PC-3 (cell line): Measurements from ENCODE around the gene MAG.

Experiments
- EZH2 ChIP-seq: fragments of 300-600 bp; sonication (generic); IDR thresholded peaks from one replicate; pipeline ENCODE4 v1.6.1; 2017; ENCODE audit warnings: antibody characterized with exemption, mild to moderate bottlenecking, low read length; ENCODE audit not compliant: unreplicated experiment
- EZH2phosphoT487 ChIP-seq: fragments of 300-600 bp; sonication (generic); IDR thresholded peaks from 2 replicates; pipeline ENCODE4 v1.6.1; 2018; ENCODE audit warnings: mild to moderate bottlenecking, antibody characterized with exemption, low read length, borderline replicate concordance
- TF ChIP-seq, protein P1 (sequence below): fragments of 300-600 bp; sonication (generic); conservative IDR thresholded peaks from 2 replicates; pipeline ENCODE4 v1.5.1; 2017; ENCODE audit warnings: antibody characterized with exemption, low read depth, mild to moderate bottlenecking, low read length

DNA sequence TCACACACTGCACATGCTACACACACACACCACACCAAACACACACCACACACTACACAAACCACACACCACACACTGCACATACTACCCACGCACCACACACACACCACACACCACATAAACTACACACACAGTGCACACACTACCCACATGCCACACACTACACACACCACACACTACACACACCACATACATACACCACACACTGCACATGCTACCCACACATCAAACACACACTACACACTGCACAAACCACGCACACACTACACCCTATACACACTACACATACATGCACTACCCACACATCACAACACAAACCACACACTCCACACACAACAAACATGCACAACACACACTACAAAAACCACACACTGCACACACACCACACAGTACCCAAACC lies 6.0 kb downstream of the MAG start:
- no peak for TF ChIP-seq EZH2
- TF ChIP-seq, protein P1, sequence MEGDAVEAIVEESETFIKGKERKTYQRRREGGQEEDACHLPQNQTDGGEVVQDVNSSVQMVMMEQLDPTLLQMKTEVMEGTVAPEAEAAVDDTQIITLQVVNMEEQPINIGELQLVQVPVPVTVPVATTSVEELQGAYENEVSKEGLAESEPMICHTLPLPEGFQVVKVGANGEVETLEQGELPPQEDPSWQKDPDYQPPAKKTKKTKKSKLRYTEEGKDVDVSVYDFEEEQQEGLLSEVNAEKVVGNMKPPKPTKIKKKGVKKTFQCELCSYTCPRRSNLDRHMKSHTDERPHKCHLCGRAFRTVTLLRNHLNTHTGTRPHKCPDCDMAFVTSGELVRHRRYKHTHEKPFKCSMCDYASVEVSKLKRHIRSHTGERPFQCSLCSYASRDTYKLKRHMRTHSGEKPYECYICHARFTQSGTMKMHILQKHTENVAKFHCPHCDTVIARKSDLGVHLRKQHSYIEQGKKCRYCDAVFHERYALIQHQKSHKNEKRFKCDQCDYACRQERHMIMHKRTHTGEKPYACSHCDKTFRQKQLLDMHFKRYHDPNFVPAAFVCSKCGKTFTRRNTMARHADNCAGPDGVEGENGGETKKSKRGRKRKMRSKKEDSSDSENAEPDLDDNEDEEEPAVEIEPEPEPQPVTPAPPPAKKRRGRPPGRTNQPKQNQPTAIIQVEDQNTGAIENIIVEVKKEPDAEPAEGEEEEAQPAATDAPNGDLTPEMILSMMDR = no peak
- TF ChIP-seq EZH2phosphoT487 = no peak
